A673 (cell line): ENCODE results near the gene ACOT7. TPM values are rescaled to one million over a fixed set of nuclear protein-coding genes. Genes with fewer than 3 reads are reported as not detected.

Source experiments
- BruUV-seq: library from RNA; stranded (reverse); fragments of 400-500 nt; replicated peaks from 2 replicates; lab custom pipeline; 2021; lab: Mats Ljungman, UMichigan
- CTCF ChIA-PET: fragments of 300-600 bp; sonication (Branson Sonifier 250); formaldehyde crosslinking; loops from one replicate; lab custom pipeline; 2022; ENCODE audit warnings: antibody characterized with exemption; lab: Charles Lee
- POLR2A ChIA-PET: fragments of 300-600 bp; sonication (Branson Sonifier 250); formaldehyde crosslinking; loops from one replicate; lab custom pipeline; 2022; ENCODE audit warnings: antibody characterized with exemption; ENCODE audit not compliant: low non-redundant PET; lab: Charles Lee
- DNase-seq: peaks from one replicate; pipeline ENCODE4 v3.0.0-alpha.2; 2015; ENCODE audit warnings: low spot score
- H3K27ac ChIP-seq: fragments of 200-600 bp; sonication (generic); 2 replicates; pipeline ENCODE4 v1.5.1; 2016; ENCODE audit warnings: mixed run types, low read depth, mild to moderate bottlenecking, mixed read lengths, antibody characterized with exemption, low read length; ENCODE audit not compliant: poor library complexity, severe bottlenecking
- H3K27me3 ChIP-seq: fragments of 200-600 bp; sonication (generic); replicated peaks from 2 replicates; pipeline ENCODE4 v1.6.1; 2017; ENCODE audit warnings: mixed run types, low read depth, mild to moderate bottlenecking, mixed read lengths, antibody characterized with exemption, low read length; ENCODE audit not compliant: insufficient read depth, poor library complexity
- H3K36me3 ChIP-seq: fragments of 200-600 bp; sonication (generic); 2 replicates; pipeline ENCODE4 v1.6.1; 2016; ENCODE audit warnings: mixed run types, mild to moderate bottlenecking, mixed read lengths, antibody characterized with exemption, low read length; ENCODE audit not compliant: insufficient read depth, poor library complexity, severe bottlenecking
- H3K4me1 ChIP-seq: fragments of 200-600 bp; sonication (generic); 2 replicates; pipeline ENCODE4 v1.6.1; 2017; ENCODE audit warnings: mixed run types, mild to moderate bottlenecking, mixed read lengths, antibody characterized with exemption, low read length; ENCODE audit not compliant: insufficient read depth, poor library complexity, severe bottlenecking
- H3K4me3 ChIP-seq: fragments of 200-600 bp; sonication (generic); 2 replicates; pipeline ENCODE4 v1.5.1; 2016; ENCODE audit warnings: low read depth, mixed run types, mild to moderate bottlenecking, mixed read lengths, low read length; ENCODE audit not compliant: poor library complexity, severe bottlenecking
- H3K9me3 ChIP-seq: fragments of 200-600 bp; sonication (generic); 2 replicates; pipeline ENCODE4 v1.6.1; 2016; ENCODE audit warnings: mixed run types, low read depth, mild to moderate bottlenecking, mixed read lengths, antibody characterized with exemption, low read length; ENCODE audit not compliant: poor library complexity, severe bottlenecking
- CTCF ChIP-seq: fragments of 300-800, 200-600 bp; sonication (generic); conservative IDR thresholded peaks from 2 replicates; pipeline ENCODE4 v1.5.1; 2017; ENCODE audit warnings: low read depth, mild to moderate bottlenecking, antibody characterized with exemption, low read length, moderate library complexity, mixed read lengths
- EZH2 ChIP-seq: fragments of 200-600 bp; sonication (generic); IDR thresholded peaks from 2 replicates; pipeline ENCODE4 v1.6.1; 2017; ENCODE audit warnings: borderline replicate concordance, low read depth, mild to moderate bottlenecking, mixed read lengths, antibody characterized with exemption, low read length; ENCODE audit not compliant: poor library complexity, severe bottlenecking
- intact Hi-C: fragments of 100-400 bp; cut with micrococcal nuclease; formaldehyde crosslinking; loops from one replicate; pipeline ENCODE4 v1.10.0; 2022; ENCODE audit not compliant: unreplicated experiment
- total RNA-seq: library from RNA; stranded (reverse); gene quantifications from 2 replicates; pipeline ENCODE4 v1.2.3, GENCODE V29; 2021

Gene ACOT7
- total RNA-seq, 1 experiment from 2014 or later: 132 TPM

GRCh38 chr1:6243053-6243834 is 150.3 kb downstream of the ACOT7 start:
- H3K27me3 ChIP-seq: peaks cover 45% of the 10 kb centered on the region

GRCh38 chr1:6241887-6242740 is 151.5 kb downstream of the ACOT7 start:
- no peak overlapping the region for H3K27ac ChIP-seq

More at GRCh38 chr1:6243053-6243834, 150.3 kb downstream of the ACOT7 start:
- H3K36me3 ChIP-seq: no peaks in the 10 kb centered on the region
- ChIA-PET CTCF (interaction anchor here (1.1 kb wide), 1 partner anchor 37 kb away, joined by 7 read pairs; the partner anchor contains the start of gene RNF207), POLR2A (interaction anchor here (0.6 kb wide), 1 partner anchor 225 kb away, joined by 3 read pairs; no protein-coding TSS in a partner anchor)
- peaks cover 26% of the 10 kb centered on the region for H3K4me1 ChIP-seq
- BruUV-seq: no TSS peak
- no peak overlapping the region for H3K4me3 ChIP-seq
- intact Hi-C loops: no loop called here
- H3K9me3 ChIP-seq: no peaks in the 10 kb centered on the region
- DNase-seq: no peak
- TF ChIP-seq CTCF (no peak), EZH2 (peak; percentile 33)
- no peak overlapping the region for H3K27ac ChIP-seq

More at GRCh38 chr1:6241887-6242740, 151.5 kb downstream of the ACOT7 start:
- intact Hi-C loops: no loop called here
- BruUV-seq: no TSS peak
- Histone ChIP-seq H3K36me3 (no peaks in the 10 kb centered on the region), H3K9me3 (no peaks in the 10 kb centered on the region), H3K4me1 (peaks cover 26% of the 10 kb centered on the region), H3K4me3 (peak overlapping the region; percentile 21), H3K27me3 (peaks cover 45% of the 10 kb centered on the region)
- ChIA-PET CTCF (interaction anchor here (0.5 to 1.1 kb wide), 3 partner anchors 34 to 189 kb away, joined by 5 to 7 read pairs (median 7); partner anchors contain the start of gene RNF207), POLR2A (interaction anchor here (0.6 kb wide), 1 partner anchor 226 kb away, joined by 3 read pairs; no protein-coding TSS in a partner anchor)
- TF ChIP-seq EZH2 (peak; percentile 91), CTCF (no peak)
- no peak for DNase-seq
